HCT116 (cell line): ENCODE data around the gene FMN1. TPM values are rescaled to one million over a fixed set of nuclear protein-coding genes. Genes with fewer than 3 reads are reported as not detected.
A peak's percentile ranks its signal among the peaks of the same experiment; 100 is the strongest.

ENCODE experiments used
- ATAC-seq: fragments of 200-7000 bp; cut with Tn5 transposase; 2 replicates; pipeline ENCODE4 v1.9.1; 2020; ENCODE audit warnings: mild to moderate bottlenecking, moderate library complexity
- BruUV-seq: library from RNA; stranded (reverse); fragments of 400-500 nt; replicated peaks from 2 replicates; lab custom pipeline; 2021; lab: Mats Ljungman, UMichigan
- CTCF ChIA-PET: fragments of 300-600 bp; sonication (Branson Sonifier 250); formaldehyde crosslinking; loops from one replicate; lab custom pipeline; 2021; ENCODE audit warnings: antibody characterized with exemption; lab: Charles Lee
- POLR2A ChIA-PET: fragments of 300-600, 350-600 bp; sonication (Branson Sonifier 250); formaldehyde crosslinking; loops from one replicate; lab custom pipeline; 2021; ENCODE audit warnings: antibody characterized with exemption; lab: Charles Lee
- RAD21 ChIA-PET, 2 experiments: fragments of 300-600 bp; sonication (Branson Sonifier 250); formaldehyde crosslinking; loops; one replicate each; lab custom pipeline; 2023; ENCODE audit warnings: low total read pairs in 2 of 2; ENCODE audit not compliant: uncharacterized antibody in 2 of 2, unreplicated experiment in 2 of 2, low non-redundant PET in 1 of 2; lab: Charles Lee
- DNase-seq: peaks from one replicate; pipeline ENCODE4 v3.0.0-alpha.2; 2010; ENCODE audit warnings: low read depth, low spot score
- H2AFZ ChIP-seq: fragments of 200-600 bp; shearing (Covaris generic), sonication (generic); 2 replicates; pipeline ENCODE4 v1.6.1; 2017; ENCODE audit warnings: low read depth, mixed run types, mixed read lengths, antibody characterized with exemption, low read length; ENCODE audit not compliant: poor library complexity, severe bottlenecking
- H3K27ac ChIP-seq: 2 replicates; pipeline ENCODE4 v1.5.1; 2012; ENCODE audit warnings: low read depth, low read length
- H3K27me3 ChIP-seq: fragments of 200-600 bp; sonication (generic); 2 replicates; pipeline ENCODE4 v1.6.1; 2016; ENCODE audit warnings: mixed run types, low read length, mixed read lengths; ENCODE audit not compliant: insufficient read depth
- H3K36me3 ChIP-seq, 2 experiments: fragments of 200-500 bp in 1 of 2; fragments of 200-600 bp in 1 of 2; sonication (Bioruptor generic) in 1 of 2; sonication (generic) in 1 of 2; 2 replicates each; pipeline versions ENCODE4 v1.5.1 to v1.6.1; 2014 to 2016; ENCODE audit warnings: low read length in 2 of 2, inconsistent platforms in 1 of 2, mixed read lengths in 1 of 2, mixed run types in 1 of 2; ENCODE audit not compliant: insufficient read depth in 2 of 2, control insufficient read depth in 1 of 2
- H3K4me1 ChIP-seq, 2 experiments: fragments of 200-600 bp in 1 of 2; sonication (generic) in 1 of 2; 2 replicates each; pipeline versions ENCODE4 v1.5.1 to v1.6.1; 2012 to 2017; ENCODE audit warnings: low read length in 2 of 2, inconsistent platforms in 1 of 2, mild to moderate bottlenecking in 1 of 2, mixed read lengths in 1 of 2, mixed run types in 1 of 2, moderate library complexity in 1 of 2; ENCODE audit not compliant: insufficient read depth in 2 of 2, control insufficient read depth in 1 of 2
- H3K4me2 ChIP-seq: fragments of 200-600 bp; sonication (generic); 2 replicates; pipeline ENCODE4 v1.6.1; 2017; ENCODE audit warnings: mixed run types, low read length, mixed read lengths
- H3K4me3 ChIP-seq, 2 experiments: fragments of 200-600 bp in 1 of 2; sonication (generic) in 1 of 2; replicated peaks in 1 of 2; 2 replicates each; pipeline ENCODE4 v1.5.1; 2011 to 2016; ENCODE audit warnings: low read length in 2 of 2, control low read depth in 1 of 2, low read depth in 1 of 2, mild to moderate bottlenecking in 1 of 2, mixed read lengths in 1 of 2, mixed run types in 1 of 2
- H3K79me2 ChIP-seq: fragments of 200-600 bp; sonication (generic); 2 replicates; pipeline ENCODE4 v1.6.1; 2017; ENCODE audit warnings: mild to moderate bottlenecking, mixed run types, low read length, moderate library complexity, mixed read lengths; ENCODE audit not compliant: insufficient read depth
- H3K9ac ChIP-seq: fragments of 200-600 bp; sonication (generic); 2 replicates; pipeline ENCODE4 v1.6.1; 2016; ENCODE audit warnings: low read length, mixed read lengths
- H3K9me2 ChIP-seq: fragments of 200-600 bp; sonication (generic), shearing (Covaris generic); 2 replicates; pipeline ENCODE4 v1.6.1; 2017; ENCODE audit warnings: mixed run types, mild to moderate bottlenecking, moderate library complexity; ENCODE audit not compliant: insufficient read depth
- H3K9me3 ChIP-seq, 2 experiments: fragments of 200-500 bp in 1 of 2; fragments of 200-600 bp in 1 of 2; sonication (Bioruptor generic) in 1 of 2; sonication (generic) in 1 of 2; 2 replicates each; pipeline ENCODE4 v1.6.1; 2014 to 2017; ENCODE audit warnings: low read length in 2 of 2, mixed read lengths in 2 of 2, inconsistent platforms in 1 of 2, low read depth in 1 of 2, mild to moderate bottlenecking in 1 of 2, mixed run types in 1 of 2, moderate library complexity in 1 of 2; ENCODE audit not compliant: control insufficient read depth in 1 of 2, insufficient read depth in 1 of 2
- H4K20me1 ChIP-seq: fragments of 200-600 bp; sonication (generic), shearing (Covaris generic); 2 replicates; pipeline ENCODE4 v1.6.1; 2017; ENCODE audit warnings: mixed run types, mild to moderate bottlenecking, moderate library complexity; ENCODE audit not compliant: insufficient read depth
- ATF3 ChIP-seq: IDR thresholded peaks from 2 replicates; pipeline ENCODE4 v1.6.1; 2012
- EZH2 ChIP-seq: fragments of 200-600 bp; sonication (generic); IDR thresholded peaks from 2 replicates; pipeline ENCODE4 v1.6.1; 2017; ENCODE audit warnings: antibody characterized with exemption, mixed run types
- FOSL1 ChIP-seq: IDR thresholded peaks from 2 replicates; pipeline ENCODE4 v1.6.1; 2012; ENCODE audit warnings: low read depth
- MAX ChIP-seq: IDR thresholded peaks from 2 replicates; pipeline ENCODE4 v1.6.1; 2012
- RAD21 ChIP-seq: IDR thresholded peaks from 2 replicates; pipeline ENCODE4 v1.6.1; 2012; ENCODE audit warnings: low read depth, mild to moderate bottlenecking
- SIN3A ChIP-seq: IDR thresholded peaks from 2 replicates; pipeline ENCODE4 v1.6.1; 2012; ENCODE audit warnings: low read depth
- TCF7L2 ChIP-seq: IDR thresholded peaks from 2 replicates; pipeline ENCODE4 v1.7.0; 2011; ENCODE audit warnings: borderline replicate concordance, inconsistent platforms; ENCODE audit not compliant: insufficient read depth, insufficient read length; ENCODE audit errors: extremely low read depth
- intact Hi-C: fragments of 100-400 bp; cut with micrococcal nuclease; formaldehyde crosslinking; loops from 2 replicates; pipeline ENCODE4 v1.10.0; 2022
- total RNA-seq: library from RNA; stranded (reverse); gene quantifications from one replicate; pipeline ENCODE4 v1.2.1, GENCODE V29; 2021; ENCODE audit not compliant: unreplicated experiment

FMN1 gene
- total RNA-seq, 1 experiment from 2014 or later = 0.39 TPM

- H3K27ac ChIP-seq = no peak overlapping the region
- no peaks in the 10 kb centered on the region for H4K20me1 ChIP-seq
- TF ChIP-seq TCF7L2 = peak; percentile 31
- TF ChIP-seq SIN3A = no peak
- no peak overlapping the region for H3K4me3 ChIP-seq
- ChIA-PET RAD21 (interaction anchor here in 1 of 2 experiments (0.7 kb wide), 1 partner anchor 393 kb away, joined by 5 read pairs; no protein-coding TSS in a partner anchor), POLR2A (interaction anchor here (0.6 to 0.7 kb wide), 2 partner anchors 365 to 432 kb away, joined by 3 read pairs; no protein-coding TSS in a partner anchor), CTCF (interaction anchor here (1.0 to 4.7 kb wide), 6 partner anchors 9 to 494 kb away, joined by 3 to 37 read pairs (median 5); no protein-coding TSS in a partner anchor)
- H3K9me2 ChIP-seq = no peaks in the 10 kb centered on the region
- no peak overlapping the region for H2AFZ ChIP-seq
- no peak for DNase-seq
- H3K36me3 ChIP-seq = no peaks in the 10 kb centered on the region
- H3K4me1 ChIP-seq = peaks cover 0 to 30% of the 10 kb centered on the region in 2 experiments; a peak in 3 of 4 replicates
- ATAC-seq = peak; percentile 81
- no TSS peak for BruUV-seq
- intact Hi-C loops = loop anchor here (2.0 to 10.0 kb wide), 2 partner anchors 365 to 431 kb away; no protein-coding TSS in a partner anchor
- H3K27me3 ChIP-seq = peaks cover 3% of the 10 kb centered on the region; the same call in 1 of the 2 replicates
- peak overlapping the region; percentile 20; the same call in 1 of the 2 replicates for H3K4me2 ChIP-seq
- no peaks in the 10 kb centered on the region for H3K9me3 ChIP-seq
- no peaks in the 10 kb centered on the region for H3K79me2 ChIP-seq
- H3K9ac ChIP-seq = no peak overlapping the region
Observed at GRCh38 chr15:33243869-33244268, 49.4 kb upstream of the FMN1 start.

- Histone ChIP-seq H3K79me2 (no peaks in the 10 kb centered on the region), H3K4me2 (peak overlapping the region; percentile 20), H3K4me1 (peaks cover 0 to 30% of the 10 kb centered on the region in 2 experiments; a peak in 3 of 4 replicates), H3K27me3 (peaks cover 3% of the 10 kb centered on the region; the same call in 1 of the 2 replicates), H4K20me1 (no peaks in the 10 kb centered on the region), H3K27ac (no peak overlapping the region), H2AFZ (no peak overlapping the region), H3K9me2 (no peaks in the 10 kb centered on the region), H3K36me3 (no peaks in the 10 kb centered on the region), H3K9me3 (no peaks in the 10 kb centered on the region), H3K9ac (no peak overlapping the region), H3K4me3 (no peak overlapping the region)
- DNase-seq (no peak), ATAC-seq (no peak)
- TF ChIP-seq ATF3 = no peak
- no peak for TF ChIP-seq SIN3A
- TF ChIP-seq RAD21 = no peak
- no peak for TF ChIP-seq FOSL1
- TF ChIP-seq MAX = no peak
- no peak for TF ChIP-seq EZH2
- no peak for TF ChIP-seq TCF7L2
- BruUV-seq = no TSS peak
- ChIA-PET POLR2A (interaction anchor here (0.6 to 0.7 kb wide), 2 partner anchors 366 to 432 kb away, joined by 3 read pairs; no protein-coding TSS in a partner anchor), CTCF (interaction anchor here (0.9 to 4.7 kb wide), 7 partner anchors 10 to 495 kb away, joined by 3 to 37 read pairs (median 5); no protein-coding TSS in a partner anchor), RAD21 (interaction anchor here in 1 of 2 experiments (0.7 kb wide), 1 partner anchor 394 kb away, joined by 5 read pairs; no protein-coding TSS in a partner anchor)
- intact Hi-C loops = loop anchor here (2.0 to 10.0 kb wide), 2 partner anchors 365 to 431 kb away; no protein-coding TSS in a partner anchor
Observed at GRCh38 chr15:33243393-33243792, 48.9 kb upstream of the FMN1 start.
